Trophoblast cell (in vitro differentiated cells and primary cell): ENCODE data around the gene PDGFRA.

Source experiments
- DNase-seq, 2 donors: peaks; one replicate each; pipeline ENCODE4 v3.0.0-alpha.2; 2016
- H2AFZ ChIP-seq: 2 replicates; pipeline ENCODE4 v1.6.1; 2013; ENCODE audit warnings: low read length, moderate library complexity, mild to moderate bottlenecking; ENCODE audit not compliant: insufficient read depth, poor library complexity
- H2AK5ac ChIP-seq: 2 replicates; pipeline ENCODE4 v1.6.1; 2013; ENCODE audit warnings: mild to moderate bottlenecking, low read length
- H2BK120ac ChIP-seq: 2 replicates; pipeline ENCODE4 v1.6.1; 2013; ENCODE audit warnings: low read length, mild to moderate bottlenecking, moderate library complexity; ENCODE audit not compliant: insufficient read depth, poor library complexity
- H2BK12ac ChIP-seq: 2 replicates; pipeline ENCODE4 v1.6.1; 2013; ENCODE audit warnings: mild to moderate bottlenecking, low read length, moderate library complexity
- H2BK5ac ChIP-seq: 2 replicates; pipeline ENCODE4 v1.6.1; 2013; ENCODE audit warnings: low read length, low read depth, moderate library complexity, mild to moderate bottlenecking; ENCODE audit not compliant: poor library complexity
- H3K14ac ChIP-seq: 2 replicates; pipeline ENCODE4 v1.6.1; 2013; ENCODE audit warnings: mild to moderate bottlenecking, low read length
- H3K18ac ChIP-seq: 2 replicates; pipeline ENCODE4 v1.6.1; 2013; ENCODE audit warnings: mild to moderate bottlenecking, low read length
- H3K23ac ChIP-seq: 2 replicates; pipeline ENCODE4 v1.6.1; 2013; ENCODE audit warnings: low read length
- H3K27ac ChIP-seq: 2 replicates; pipeline ENCODE4 v1.5.1; 2013; ENCODE audit warnings: low read depth, mild to moderate bottlenecking, inconsistent platforms, low read length, moderate library complexity
- H3K27me3 ChIP-seq: 2 replicates; pipeline ENCODE4 v1.6.1; 2013; ENCODE audit warnings: inconsistent platforms, mild to moderate bottlenecking, low read length, moderate library complexity; ENCODE audit not compliant: insufficient read depth
- H3K36me3 ChIP-seq, 2 experiments: 1 replicate in 1 of 2; 2 replicates in 1 of 2; pipeline ENCODE4 v1.6.1; 2013; ENCODE audit warnings: low read length in 2 of 2, mild to moderate bottlenecking in 2 of 2, moderate library complexity in 1 of 2; ENCODE audit not compliant: insufficient read depth in 2 of 2, control insufficient read depth in 1 of 2
- H3K4ac ChIP-seq: 2 replicates; pipeline ENCODE4 v1.6.1; 2013; ENCODE audit warnings: low read depth, mild to moderate bottlenecking, low read length, moderate library complexity
- H3K4me1 ChIP-seq, 2 experiments: 1 replicate in 1 of 2; 2 replicates in 1 of 2; pipeline ENCODE4 v1.6.1; 2013; ENCODE audit warnings: low read length in 2 of 2, mild to moderate bottlenecking in 2 of 2, moderate library complexity in 1 of 2; ENCODE audit not compliant: insufficient read depth in 2 of 2, control insufficient read depth in 1 of 2
- H3K4me2 ChIP-seq: 2 replicates; pipeline ENCODE4 v1.6.1; 2013; ENCODE audit warnings: inconsistent platforms, mild to moderate bottlenecking, low read length, moderate library complexity
- H3K4me3 ChIP-seq: 2 replicates; pipeline ENCODE4 v1.5.1; 2013; ENCODE audit warnings: mild to moderate bottlenecking, low read depth, low read length, inconsistent platforms
- H3K79me1 ChIP-seq: one replicate; pipeline ENCODE4 v1.6.1; 2013; ENCODE audit warnings: low read length
- H3K79me2 ChIP-seq: 2 replicates; pipeline ENCODE4 v1.6.1; 2013; ENCODE audit warnings: low read length, mild to moderate bottlenecking; ENCODE audit not compliant: control insufficient read depth, insufficient read depth, poor library complexity
- H3K9ac ChIP-seq: 2 replicates; pipeline ENCODE4 v1.6.1; 2013; ENCODE audit warnings: mild to moderate bottlenecking, low read length
- H3K9me3 ChIP-seq: 2 replicates; pipeline ENCODE4 v1.6.1; 2013; ENCODE audit warnings: low read depth, mild to moderate bottlenecking, control low read depth, inconsistent platforms, low read length; ENCODE audit not compliant: insufficient read depth
- H4K12ac ChIP-seq: 2 replicates; pipeline ENCODE4 v1.6.1; 2013; ENCODE audit warnings: low read depth, mild to moderate bottlenecking, low read length, moderate library complexity
- H4K8ac ChIP-seq: 2 replicates; pipeline ENCODE4 v1.6.1; 2013; ENCODE audit warnings: low read depth, mild to moderate bottlenecking, low read length, moderate library complexity
- H4K91ac ChIP-seq: one replicate; pipeline ENCODE4 v1.6.1; 2013; ENCODE audit warnings: low read depth, mild to moderate bottlenecking, low read length, moderate library complexity
- WGBS: extraction: QIAGEN DNeasy Blood & Tissue Kit; methylation state at CpG from one replicate; pipeline ENCODE4 v1.1.7; 2013; ENCODE audit warnings: missing lambda C conversion rate; ENCODE audit not compliant: insufficient read length, insufficient coverage; ENCODE audit errors: extremely low coverage; 5-methylcytosine and 5-hydroxymethylcytosine counted together

The PDGFRA gene

DNA sequence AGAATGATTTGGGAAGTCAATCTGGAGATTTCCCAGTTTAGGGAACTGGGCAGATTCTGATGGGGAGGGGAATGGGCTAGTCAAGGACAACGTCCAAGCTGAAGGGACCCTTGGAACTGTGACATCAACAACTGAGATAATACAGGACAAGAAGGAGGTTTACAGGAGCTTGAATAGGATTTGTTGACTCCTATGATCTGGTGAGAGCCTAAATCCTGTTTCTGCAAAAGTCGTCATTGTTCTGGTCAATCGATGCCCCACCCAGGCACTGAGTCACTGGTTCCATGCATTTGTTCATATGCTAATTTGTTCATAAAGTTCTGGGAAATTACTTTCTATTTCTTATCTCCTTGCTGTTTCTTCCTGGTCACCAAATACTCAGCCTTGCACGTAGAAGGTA, 15.3 kb upstream of the PDGFRA start:
- peak overlapping the region; percentile 50 for H4K91ac ChIP-seq
- no peak overlapping the region for H2AK5ac ChIP-seq
- H2BK5ac ChIP-seq: no peak overlapping the region
- H4K12ac ChIP-seq: no peak overlapping the region
- no peaks in the 10 kb centered on the region for H3K79me2 ChIP-seq
- H2BK120ac ChIP-seq: peak overlapping the region; percentile 9
- no peak overlapping the region for H3K14ac ChIP-seq
- H2AFZ ChIP-seq: no peak overlapping the region
- peaks cover 3% of the 10 kb centered on the region in 2 experiments for H3K4me1 ChIP-seq
- H3K9ac ChIP-seq: no peak overlapping the region
- no CpG with 5 or more reads among the region's 4 CpGs for WGBS
- no peak overlapping the region for H4K8ac ChIP-seq
- no peak overlapping the region for H3K23ac ChIP-seq
- H3K18ac ChIP-seq: no peak overlapping the region
- no peaks in the 10 kb centered on the region for H3K9me3 ChIP-seq
- H2BK12ac ChIP-seq: peak overlapping the region; percentile 12
- no peaks in the 10 kb centered on the region for H3K36me3 ChIP-seq
- H3K27me3 ChIP-seq: no peaks in the 10 kb centered on the region
- H3K79me1 ChIP-seq: peaks cover 22% of the 10 kb centered on the region
- H3K4me3 ChIP-seq: no peak overlapping the region
- H3K4me2 ChIP-seq: no peak overlapping the region
- no peak overlapping the region for H3K4ac ChIP-seq
- DNase-seq: no peak
- H3K27ac ChIP-seq: no peak overlapping the region

DNA sequence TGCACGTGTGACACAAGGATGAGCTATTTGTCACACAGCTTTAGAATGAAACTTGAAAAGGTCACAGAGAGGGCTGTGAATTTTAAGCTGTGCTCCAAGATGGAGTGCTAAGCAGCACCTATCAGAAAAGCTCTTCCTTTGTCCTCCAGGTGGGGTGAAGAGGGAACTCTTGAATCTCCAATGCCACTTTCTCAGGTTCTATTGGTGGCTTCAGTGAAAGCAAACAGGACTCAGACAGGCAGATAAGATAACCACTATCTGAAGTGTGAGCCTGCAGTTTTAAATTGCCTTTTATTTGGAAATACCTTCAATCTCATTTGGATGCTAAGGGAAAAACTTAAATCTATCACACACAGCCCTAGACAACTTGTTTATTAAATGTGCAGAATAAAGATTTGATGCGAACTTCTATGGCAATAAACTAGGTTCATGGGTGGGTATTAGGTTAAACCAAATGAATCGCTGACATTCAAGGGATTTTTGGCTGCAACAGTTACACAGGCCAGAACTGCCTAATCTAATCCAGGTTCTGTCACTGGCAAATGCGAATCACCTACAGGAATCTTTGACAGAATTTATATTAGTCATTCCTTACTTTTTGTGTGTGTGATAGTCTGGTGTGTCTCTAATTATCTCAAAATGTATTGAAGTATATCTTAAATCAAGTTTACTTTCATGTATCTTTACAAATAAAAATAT, 13.6 kb upstream of the PDGFRA start:
- Histone ChIP-seq H4K8ac (no peak overlapping the region), H3K18ac (no peak overlapping the region), H2BK5ac (no peak overlapping the region), H3K36me3 (no peaks in the 10 kb centered on the region), H3K27ac (no peak overlapping the region), H3K4me1 (peaks cover 3% of the 10 kb centered on the region in 2 experiments), H3K79me2 (no peaks in the 10 kb centered on the region), H2AK5ac (no peak overlapping the region), H2AFZ (no peak overlapping the region), H3K9ac (no peak overlapping the region), H3K9me3 (no peaks in the 10 kb centered on the region), H3K4me2 (no peak overlapping the region), H4K12ac (no peak overlapping the region), H3K23ac (no peak overlapping the region), H3K4ac (no peak overlapping the region), H3K79me1 (peaks cover 22% of the 10 kb centered on the region), H2BK12ac (no peak overlapping the region), H4K91ac (no peak overlapping the region), H2BK120ac (no peak overlapping the region), H3K14ac (no peak overlapping the region), H3K27me3 (no peaks in the 10 kb centered on the region), H3K4me3 (no peak overlapping the region)
- no CpG with 5 or more reads among the region's 4 CpGs for WGBS
- DNase-seq: no peak

DNA sequence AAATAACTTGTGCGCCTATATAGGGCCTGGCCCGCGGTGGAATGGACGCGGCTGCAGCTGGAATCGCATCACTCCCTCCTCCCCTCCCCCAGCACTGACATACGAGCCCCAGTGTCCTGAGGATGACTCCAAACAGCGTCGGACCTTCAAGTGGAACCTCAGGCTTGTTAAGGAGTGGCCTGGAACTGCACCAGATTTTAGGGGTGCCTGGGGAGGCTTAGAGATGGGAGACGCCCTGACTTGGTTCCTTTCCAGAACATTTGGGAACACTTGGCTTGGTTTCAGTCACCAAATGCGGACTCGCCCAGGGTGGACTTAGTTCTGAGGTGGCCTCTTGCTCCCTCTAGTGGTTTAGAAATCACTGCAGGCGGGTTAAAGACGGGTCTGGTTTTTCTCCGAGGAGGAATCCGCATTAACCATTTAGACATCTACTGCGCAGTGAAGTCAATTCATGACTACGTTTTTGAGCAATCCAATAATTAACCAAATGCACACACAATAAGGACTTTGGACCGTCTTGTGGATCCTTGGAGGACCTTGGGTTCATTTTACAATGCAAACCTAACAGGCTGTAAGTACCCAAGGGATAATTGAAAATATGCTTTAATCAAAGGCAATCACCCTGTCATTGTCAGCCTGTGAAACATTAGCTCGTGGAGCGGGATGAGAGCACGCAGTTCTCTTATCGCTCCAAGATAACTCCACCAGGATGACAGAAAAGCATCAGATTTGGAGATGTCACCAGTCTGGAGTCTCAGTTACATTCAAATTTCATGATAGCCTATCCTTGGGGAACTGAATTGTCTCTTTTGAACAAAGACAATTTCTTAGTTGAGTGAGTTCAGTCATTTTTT, 11.2 kb upstream of the PDGFRA start:
- no peak overlapping the region for H2AFZ ChIP-seq
- peaks cover 22% of the 10 kb centered on the region for H3K79me1 ChIP-seq
- H3K18ac ChIP-seq: no peak overlapping the region
- no peak overlapping the region for H3K4me3 ChIP-seq
- H2BK5ac ChIP-seq: peak overlapping the region; percentile 16
- no peak overlapping the region for H3K9ac ChIP-seq
- peaks cover 3% of the 10 kb centered on the region in 2 experiments for H3K4me1 ChIP-seq
- no peak overlapping the region for H3K23ac ChIP-seq
- no CpG with 5 or more reads among the region's 23 CpGs for WGBS
- H3K27me3 ChIP-seq: no peaks in the 10 kb centered on the region
- H3K79me2 ChIP-seq: no peaks in the 10 kb centered on the region
- peak overlapping the region; percentile 2 for H2BK12ac ChIP-seq
- peak overlapping the region; percentile 9 for H3K27ac ChIP-seq
- H2BK120ac ChIP-seq: peak overlapping the region; percentile 55
- H3K36me3 ChIP-seq: no peaks in the 10 kb centered on the region
- no peak overlapping the region for H4K12ac ChIP-seq
- peak overlapping the region; percentile 2 for H3K4ac ChIP-seq
- H3K4me2 ChIP-seq: peak overlapping the region; percentile 75
- H4K91ac ChIP-seq: peak overlapping the region; percentile 40
- DNase-seq: peak; percentile 68 to 94
- no peaks in the 10 kb centered on the region for H3K9me3 ChIP-seq
- H3K14ac ChIP-seq: no peak overlapping the region
- peak overlapping the region; percentile 31 for H4K8ac ChIP-seq
- no peak overlapping the region for H2AK5ac ChIP-seq

DNA sequence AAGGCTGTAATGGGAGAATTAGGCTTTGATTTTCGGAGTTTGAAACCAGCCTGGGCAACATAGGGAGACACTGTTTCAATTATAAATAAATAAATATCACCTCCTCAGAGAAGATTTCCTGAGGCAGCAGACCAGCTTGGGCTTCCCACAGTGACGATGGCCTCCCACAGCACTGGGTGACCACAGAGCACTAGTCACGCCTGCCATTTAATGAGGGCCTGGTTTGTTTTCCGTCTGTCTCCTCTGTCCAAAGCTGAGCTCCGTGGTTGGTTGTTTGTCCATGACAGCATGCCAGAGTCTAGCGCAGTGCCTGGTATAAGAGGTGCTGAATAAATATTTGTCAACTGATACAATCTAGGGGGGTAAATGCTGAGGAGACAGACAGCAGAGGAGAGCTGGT, 10.4 kb upstream of the PDGFRA start:
- Histone ChIP-seq H4K8ac (no peak overlapping the region), H3K18ac (no peak overlapping the region), H2AK5ac (no peak overlapping the region), H3K9ac (no peak overlapping the region), H4K91ac (peak overlapping the region; percentile 39), H3K79me1 (peaks cover 20% of the 10 kb centered on the region), H2BK120ac (peak overlapping the region; percentile 3), H3K9me3 (no peaks in the 10 kb centered on the region), H3K4me2 (no peak overlapping the region), H3K14ac (no peak overlapping the region), H4K12ac (no peak overlapping the region), H2BK5ac (no peak overlapping the region), H3K36me3 (no peaks in the 10 kb centered on the region), H3K4ac (no peak overlapping the region), H3K79me2 (no peaks in the 10 kb centered on the region), H3K27ac (no peak overlapping the region), H3K4me1 (peaks cover 0 to 3% of the 10 kb centered on the region in 2 experiments), H2AFZ (no peak overlapping the region), H3K27me3 (no peaks in the 10 kb centered on the region), H2BK12ac (peak overlapping the region; percentile 81), H3K4me3 (no peak overlapping the region), H3K23ac (no peak overlapping the region)
- DNase-seq: no peak
- no CpG with 5 or more reads among the region's 6 CpGs for WGBS
